Non-pigmented ciliary epithelial cell (primary cell): ENCODE measurements around the gene MAPK7.

ENCODE experiments used
- DNase-seq: peaks from one replicate; pipeline ENCODE4 v3.0.0-alpha.2; 2010; ENCODE audit warnings: low read depth

MAPK7 gene

DNA sequence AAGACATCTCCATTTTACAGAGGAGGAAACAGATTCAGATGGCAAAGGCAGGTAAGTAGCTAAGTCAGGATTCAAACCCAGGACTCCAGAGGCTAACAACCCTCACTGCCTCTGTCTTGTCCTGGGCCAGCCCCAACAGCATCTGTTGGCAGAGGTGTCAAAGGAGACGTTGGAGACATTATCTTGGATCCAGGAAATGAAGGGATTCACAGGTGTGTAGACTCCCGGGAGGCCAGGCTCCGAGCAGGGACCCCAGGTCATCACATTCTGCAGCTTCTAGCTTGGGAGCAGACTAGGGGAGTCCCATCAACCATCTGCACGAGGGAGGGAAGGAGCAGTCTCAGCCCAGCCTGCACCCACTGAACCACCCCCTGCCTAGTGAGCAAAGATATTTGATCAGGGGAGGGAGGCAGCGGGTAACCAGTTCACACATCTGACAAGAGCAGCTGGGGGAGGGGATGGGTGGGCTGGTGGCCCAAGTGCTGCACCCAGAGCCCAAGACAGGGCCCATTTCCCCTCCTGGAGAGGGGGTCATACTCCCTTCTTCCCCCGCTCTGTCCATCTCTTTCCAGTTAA is 14.8 kb upstream of the MAPK7 start:
- DNase-seq = no peak

DNA sequence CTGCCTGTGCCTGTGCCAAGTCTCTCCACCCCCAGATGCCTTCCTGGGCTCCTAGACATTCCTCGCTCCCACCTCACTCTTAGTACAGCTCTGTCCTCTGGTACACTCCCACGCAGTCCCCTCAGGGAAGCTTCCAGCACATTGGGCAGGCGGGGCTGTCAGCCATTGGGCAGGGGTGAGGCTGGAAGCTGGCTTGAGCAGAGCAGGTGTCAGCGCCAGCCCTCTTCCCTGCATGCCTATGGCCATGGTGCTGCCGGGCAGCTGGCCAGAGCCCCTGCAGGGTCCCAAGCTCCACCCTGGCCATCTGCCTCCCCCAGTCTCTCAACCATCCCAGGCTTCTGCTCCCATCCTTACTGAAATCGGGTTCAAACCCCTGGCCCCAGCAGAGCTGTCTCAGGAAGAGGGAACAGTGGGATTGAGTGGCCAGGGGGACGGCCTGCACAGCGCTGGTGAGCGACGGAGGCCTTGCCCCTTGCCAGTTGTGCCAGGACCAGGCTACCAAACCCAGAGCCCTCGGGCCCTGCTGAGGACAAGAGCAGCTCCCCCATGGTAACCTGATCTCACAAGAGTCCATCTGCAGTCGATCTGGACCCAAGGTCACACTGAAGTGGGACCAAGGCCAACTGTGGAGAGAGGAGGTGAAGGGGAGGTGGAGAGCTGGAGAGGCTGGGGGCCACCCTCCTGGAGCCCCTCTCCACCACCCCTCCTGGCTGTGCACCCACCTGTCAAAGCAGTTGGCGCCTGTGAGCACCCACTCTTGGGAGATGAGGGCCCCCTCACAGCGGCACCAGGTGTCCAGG is 13.4 kb upstream of the MAPK7 start:
- DNase-seq = no peak

DNA sequence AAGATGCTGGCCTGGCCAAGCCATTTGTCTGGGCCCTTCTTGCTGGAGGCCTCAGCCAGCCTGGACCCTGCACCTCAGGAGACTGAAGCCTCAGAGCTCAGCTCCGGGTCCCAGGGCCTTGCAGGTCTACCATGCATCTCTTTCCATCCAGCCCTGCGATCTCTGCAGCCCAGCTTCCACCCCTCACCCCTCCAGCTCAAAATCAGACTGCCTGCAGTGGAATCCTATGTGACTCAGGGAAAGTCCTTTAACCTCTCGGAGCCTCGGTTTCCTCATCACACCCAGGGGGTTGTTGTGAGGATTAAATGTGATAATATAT is 12.8 kb upstream of the MAPK7 start:
- DNase-seq = no peak

DNA sequence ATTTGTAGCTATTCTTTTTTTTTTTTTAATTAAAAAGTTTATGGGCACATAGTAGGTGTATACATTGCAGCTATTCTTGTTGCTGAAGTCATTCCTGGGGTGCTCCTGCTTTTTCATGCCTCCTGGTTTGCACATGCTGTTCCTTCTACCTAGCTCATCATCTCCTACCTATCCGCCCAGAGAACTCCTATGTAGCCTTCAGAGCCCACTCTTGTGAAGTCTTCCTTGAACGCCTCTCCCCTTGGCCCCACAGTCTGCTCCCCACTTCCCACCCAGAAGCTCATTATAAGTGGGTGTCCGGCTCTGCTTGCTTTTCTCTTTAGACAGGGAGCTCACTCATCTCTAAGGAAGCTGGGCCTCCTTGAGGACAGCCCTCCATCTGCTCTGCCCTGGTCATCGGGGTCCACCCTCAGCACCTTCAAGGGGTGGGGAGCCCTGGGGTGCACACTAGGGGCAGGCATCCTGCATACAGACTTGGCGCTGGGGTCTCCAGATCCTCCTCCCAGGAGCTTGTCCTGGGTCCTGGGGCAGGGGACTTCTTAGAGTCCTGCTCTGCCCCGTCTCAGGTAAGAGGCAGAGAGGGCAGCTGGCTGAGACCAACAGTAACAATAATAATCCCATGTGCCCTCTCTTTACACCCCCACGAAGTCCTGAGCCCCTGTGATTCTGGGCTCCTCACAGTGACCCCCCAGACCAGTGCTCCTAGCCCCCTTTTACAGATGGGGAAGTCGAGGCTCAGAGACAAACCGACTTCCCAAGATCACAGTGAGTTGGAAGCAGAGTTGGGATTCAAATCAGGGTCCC is 12.3 kb upstream of the MAPK7 start:
- DNase-seq = no peak

- DNase-seq = no peak
Observed at GRCh38 chr17:19366637-19366972, 11.7 kb upstream of the MAPK7 start.

GRCh38 chr17:19368229-19368628 is 10.1 kb upstream of the MAPK7 start:
- no peak for DNase-seq

GRCh38 chr17:19369107-19369778 is 9.1 kb upstream of the MAPK7 start:
- no peak for DNase-seq

DNA sequence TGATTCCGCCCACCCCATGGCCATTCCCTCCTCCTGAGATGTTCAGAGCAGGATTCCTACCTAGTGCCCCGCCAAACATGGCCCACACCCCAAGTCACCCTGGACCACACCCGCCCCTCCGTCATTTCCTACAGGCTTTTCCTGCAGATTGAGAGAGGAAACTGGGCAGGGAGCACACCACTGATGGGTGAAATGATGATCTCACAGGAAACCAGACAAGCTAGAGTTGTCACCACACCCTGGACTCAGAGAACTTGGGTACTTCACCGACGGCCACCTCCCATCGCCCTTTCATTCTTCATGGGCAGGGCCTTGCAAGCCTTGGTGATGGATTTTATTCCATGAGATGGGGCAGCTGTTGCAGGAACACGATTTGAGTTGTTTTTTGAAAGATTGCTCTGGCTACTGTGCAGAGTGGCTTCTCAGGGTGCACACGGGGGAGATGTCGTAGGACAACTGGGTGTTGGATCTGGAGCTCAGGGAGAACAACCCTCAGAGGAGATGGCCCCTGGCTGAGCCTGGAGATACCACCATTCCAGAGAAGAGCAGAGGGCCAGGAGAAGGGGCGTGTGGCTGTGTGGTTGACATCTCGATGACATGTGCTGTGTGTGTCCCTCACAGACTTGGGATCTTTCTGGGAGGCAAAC is 8.3 kb upstream of the MAPK7 start:
- DNase-seq = no peak

DNA sequence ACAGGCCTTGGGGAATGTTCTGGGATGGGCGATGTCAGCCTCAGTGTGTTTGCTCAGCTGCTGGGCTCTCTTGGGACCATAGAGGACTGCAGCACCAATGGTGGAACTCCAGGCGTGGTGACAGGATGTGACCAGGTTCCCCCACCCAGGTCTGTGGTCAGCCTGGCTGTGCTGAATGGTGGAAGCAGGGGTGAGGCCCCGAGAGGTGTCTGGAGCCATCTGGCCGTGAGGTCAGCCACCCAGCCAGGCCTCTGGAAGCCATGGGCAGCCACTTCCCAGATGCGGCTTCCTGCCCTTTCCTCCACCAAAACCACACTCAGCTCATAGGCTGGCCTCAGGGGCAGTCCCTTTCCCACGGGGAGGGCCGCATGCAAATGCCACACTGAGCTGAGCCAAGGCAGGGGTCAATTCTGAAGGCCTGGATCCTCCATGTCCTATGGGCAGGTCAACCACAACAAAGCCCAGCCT is 7.8 kb upstream of the MAPK7 start:
- DNase-seq = no peak

GRCh38 chr17:19371259-19372010 is 6.9 kb upstream of the MAPK7 start:
- no peak for DNase-seq

DNA sequence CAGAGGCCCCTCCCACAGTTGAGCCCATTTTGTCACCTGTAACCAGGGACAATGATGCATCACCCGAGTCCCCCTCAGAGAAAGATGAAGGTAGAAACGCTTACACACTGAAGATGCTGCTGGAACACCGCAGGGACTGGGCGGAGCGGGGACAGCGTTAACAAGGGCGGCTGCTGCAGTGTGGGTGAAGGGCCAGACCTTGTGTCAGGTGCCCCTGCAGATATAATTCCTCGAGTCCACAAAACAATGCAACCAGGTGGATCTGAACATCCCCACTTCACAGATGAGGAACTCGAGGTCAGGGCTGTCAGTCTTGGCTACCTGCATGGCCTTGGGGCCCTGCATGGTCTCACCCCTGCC is 6.3 kb upstream of the MAPK7 start:
- DNase-seq = no peak

- no peak for DNase-seq
Observed at GRCh38 chr17:19372439-19372838, 5.9 kb upstream of the MAPK7 start.

GRCh38 chr17:19372866-19373504 is 5.3 kb upstream of the MAPK7 start:
- DNase-seq = no peak

DNA sequence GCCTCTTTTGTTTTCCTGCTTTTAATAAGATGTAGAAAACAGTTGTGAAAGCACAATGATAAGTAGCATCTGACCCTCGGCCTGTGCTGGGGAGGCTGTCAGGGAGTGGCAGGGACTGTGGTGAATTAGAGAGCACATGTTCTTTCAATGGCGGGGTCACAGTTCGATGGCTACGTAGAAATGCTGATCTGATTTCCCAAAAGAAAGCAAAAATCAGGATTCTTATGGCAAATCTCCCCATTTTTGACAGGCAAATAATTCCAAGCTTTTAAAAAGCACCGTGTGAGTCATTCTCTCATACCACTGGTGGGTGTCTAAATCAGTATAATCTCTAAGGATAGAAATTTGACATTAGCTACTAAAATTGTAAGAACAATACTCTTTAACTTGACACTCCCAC is 4.2 kb upstream of the MAPK7 start:
- DNase-seq = no peak

- DNase-seq = no peak
Observed at GRCh38 chr17:19375732-19376131, 2.6 kb upstream of the MAPK7 start.

DNA sequence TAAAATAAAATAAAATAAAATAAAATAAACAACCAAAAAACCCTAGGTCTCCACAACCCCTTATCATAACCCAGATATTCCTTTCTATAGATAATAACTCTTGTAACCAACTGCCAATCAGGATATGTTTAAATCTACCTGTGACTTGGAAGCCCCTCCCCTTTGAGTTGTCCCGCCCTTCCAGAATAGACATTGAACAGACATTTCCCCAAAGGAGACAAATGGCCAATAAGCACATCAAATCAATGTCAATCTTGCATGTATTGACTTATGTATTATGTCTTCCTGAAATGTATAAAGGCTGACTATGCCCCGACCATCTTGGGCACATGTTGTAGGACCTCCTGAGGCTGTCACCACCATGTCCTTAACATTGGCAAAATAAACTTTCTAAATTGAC is 1.5 kb upstream of the MAPK7 start:
- DNase-seq = no peak

GRCh38 chr17:19377602-19378415 is 489 bp upstream of the MAPK7 start:
- DNase-seq = peak; percentile 94

GRCh38 chr17:19379361-19380065 is 1.2 kb downstream of the MAPK7 start:
- no peak for DNase-seq

GRCh38 chr17:19380481-19381301 is 2.4 kb downstream of the MAPK7 start:
- DNase-seq = no peak
